OCI-M2 (cell line): ENCODE results near the gene EVI2B.
"Not testable (repeated sequence)": the region's sequence is repeated elsewhere in the genome, so short reads cannot be mapped to it uniquely, and the experiment has no call there.

Source experiments
- DNase-seq: peaks from one replicate; lab custom pipeline; 2025; ENCODE audit not compliant: unreplicated experiment; lab: John Stamatoyannopoulos, UW

Gene EVI2B

GRCh38 chr17:31310886-31311285, 3.0 kb downstream of the EVI2B start:
- DNase-seq: no peak

GRCh38 chr17:31310260-31310659, 3.6 kb downstream of the EVI2B start:
- no peak for DNase-seq

GRCh38 chr17:31309556-31309955, 4.3 kb downstream of the EVI2B start:
- DNase-seq: no peak

- no peak for DNase-seq
These were observed 5.2 kb downstream of the EVI2B start for GRCh38 chr17:31308372-31309334.

GRCh38 chr17:31307640-31308039, 6.2 kb downstream of the EVI2B start:
- no peak for DNase-seq

- no peak for DNase-seq
These were observed 14.2 kb downstream of the EVI2B start for GRCh38 chr17:31299624-31300023.

- no peak for DNase-seq
These were observed 16.8 kb downstream of the EVI2B start, which contains the start of gene OMG for GRCh38 chr17:31297090-31297489. OMG (minus strand) TSS chr17:31297239; CDS start chr17:31296331, 908 bp downstream.

- no peak for DNase-seq
These were observed 17.7 kb downstream of the EVI2B start for GRCh38 chr17:31296142-31296541.

- no peak for DNase-seq
These were observed 18.4 kb downstream of the EVI2B start for GRCh38 chr17:31295489-31295871.

GRCh38 chr17:31294820-31295488, 18.9 kb downstream of the EVI2B start:
- no peak for DNase-seq

GRCh38 chr17:31294231-31294630, 19.6 kb downstream of the EVI2B start:
- DNase-seq: no peak

- no peak for DNase-seq
These were observed 20.3 kb downstream of the EVI2B start for GRCh38 chr17:31293581-31293980.

GRCh38 chr17:31291820-31292219, 22.0 kb downstream of the EVI2B start:
- DNase-seq: no peak

GRCh38 chr17:31289790-31290189, 24.1 kb downstream of the EVI2B start:
- no peak for DNase-seq

GRCh38 chr17:31287932-31288331, 25.9 kb downstream of the EVI2B start:
- not testable (repeated sequence) for DNase-seq

- no peak for DNase-seq
These were observed 27.3 kb downstream of the EVI2B start for GRCh38 chr17:31286587-31286986.

- no peak for DNase-seq
These were observed 30.0 kb downstream of the EVI2B start for GRCh38 chr17:31283841-31284240.

- no peak for DNase-seq
These were observed 32.8 kb downstream of the EVI2B start for GRCh38 chr17:31281061-31281460.

- no peak for DNase-seq
These were observed 34.5 kb downstream of the EVI2B start for GRCh38 chr17:31279401-31279800.

- DNase-seq: no peak
These were observed 38.7 kb downstream of the EVI2B start for GRCh38 chr17:31275116-31275515.

GRCh38 chr17:31274252-31274651, 39.6 kb downstream of the EVI2B start:
- no peak for DNase-seq

- DNase-seq: no peak
These were observed 40.3 kb downstream of the EVI2B start for GRCh38 chr17:31273516-31273915.
